GM12878 (cell line): ENCODE measurements around the gene ZG16. TPM values are rescaled to one million over a fixed set of nuclear protein-coding genes. Genes with fewer than 3 reads are reported as not detected.

ENCODE experiments used
- ATAC-seq: fragments of 200-7000 bp; cut with Tn5 transposase; 3 replicates; pipeline ENCODE4 v1.9.1; 2020; ENCODE audit warnings: mild to moderate bottlenecking, moderate library complexity
- BruUV-seq: library from RNA; stranded (reverse); fragments of 400-500 nt; replicated peaks from 2 replicates; lab custom pipeline; 2021; lab: Mats Ljungman, UMichigan
- CTCF ChIA-PET: fragments of 300-600 bp; sonication (Branson Sonifier 250); formaldehyde crosslinking; extraction: SDS; loops from one replicate; lab custom pipeline; 2021; ENCODE audit warnings: inconsistent platforms; lab: Yijun Ruan, JAX
- POLR2A ChIA-PET: fragments of 350-600 bp; formaldehyde crosslinking; extraction: SDS; loops from one replicate; lab custom pipeline; 2021; ENCODE audit warnings: inconsistent platforms; lab: Charles Lee
- RAD21 ChIA-PET: fragments of 300-600 bp; sonication (Branson Sonifier 250); formaldehyde crosslinking; loops from one replicate; lab custom pipeline; 2023; ENCODE audit warnings: antibody characterized with exemption; ENCODE audit not compliant: unreplicated experiment; lab: Charles Lee
- SMC1A ChIA-PET: fragments of 300-600 bp; sonication (Branson Sonifier 250); formaldehyde crosslinking; loops from one replicate; lab custom pipeline; 2023; ENCODE audit not compliant: unreplicated experiment, uncharacterized antibody; lab: Charles Lee
- DNase-seq: peaks from one replicate; pipeline ENCODE4 v3.0.0-alpha.2; 2011; ENCODE audit warnings: low read depth, low spot score
- FAIRE-seq: peaks from 3 replicates; lab custom pipeline; 2011; peaks lifted over from hg19 to GRCh38; lab: Jason Lieb, UNC
- H2AFZ ChIP-seq: 2 replicates; pipeline ENCODE4 v1.6.0; 2011; ENCODE audit warnings: low read depth, low read length, control low read depth; ENCODE audit not compliant: control insufficient read depth
- H3K27ac ChIP-seq: 2 replicates; pipeline ENCODE4 v1.5.1; 2011; ENCODE audit warnings: control low read depth; ENCODE audit not compliant: control insufficient read depth, insufficient read depth
- H3K27me3 ChIP-seq, 2 experiments: replicated peaks in 1 of 2; 2 replicates each; pipeline versions ENCODE4 v1.6.0 to v1.6.1; 2011; ENCODE audit warnings: low read length in 1 of 2; ENCODE audit not compliant: control insufficient read depth in 2 of 2, insufficient read depth in 2 of 2
- H3K36me3 ChIP-seq, 2 experiments: 2 replicates each; pipeline ENCODE4 v1.5.1; 2011; ENCODE audit warnings: low read length in 1 of 2; ENCODE audit not compliant: control insufficient read depth in 2 of 2, insufficient read depth in 2 of 2
- H3K4me1 ChIP-seq: 2 replicates; pipeline ENCODE4 v1.6.1; 2011; ENCODE audit warnings: mild to moderate bottlenecking, low read length, moderate library complexity, mixed read lengths; ENCODE audit not compliant: control insufficient read depth, insufficient read depth
- H3K4me2 ChIP-seq: 2 replicates; pipeline ENCODE4 v1.6.0; 2011; ENCODE audit warnings: control low read depth; ENCODE audit not compliant: control insufficient read depth, insufficient read depth
- H3K4me3 ChIP-seq: fragments of 200-600 bp; sonication (generic); 2 replicates; pipeline ENCODE4 v1.5.1; 2016
- H3K79me2 ChIP-seq: 2 replicates; pipeline ENCODE4 v1.6.0; 2011; ENCODE audit warnings: low read length; ENCODE audit not compliant: control insufficient read depth, insufficient read depth
- H3K9ac ChIP-seq: 2 replicates; pipeline ENCODE4 v1.8.0; 2011; ENCODE audit warnings: low read length, control low read depth, mixed read lengths; ENCODE audit not compliant: control insufficient read depth, insufficient read depth
- H3K9me3 ChIP-seq: replicated peaks from 3 replicates; pipeline ENCODE4 v1.5.1; 2011; ENCODE audit warnings: mild to moderate bottlenecking, low read length; ENCODE audit not compliant: control insufficient read depth, insufficient read depth
- H4K20me1 ChIP-seq: 2 replicates; pipeline ENCODE4 v1.6.0; 2011; ENCODE audit not compliant: control insufficient read depth, insufficient read depth
- CBFB ChIP-seq: IDR thresholded peaks from 2 replicates; pipeline ENCODE4 v1.6.1; 2016; ENCODE audit warnings: antibody characterized with exemption, low read depth
- CHD4 ChIP-seq: fragments of 200-600 bp; sonication (generic); IDR thresholded peaks from 2 replicates; pipeline ENCODE4 v1.6.1; 2016; ENCODE audit warnings: mild to moderate bottlenecking
- CREM ChIP-seq: IDR thresholded peaks from 2 replicates; pipeline ENCODE4 v1.6.1; 2014; ENCODE audit warnings: antibody characterized with exemption, low read depth
- EGR1 ChIP-seq, 2 experiments: IDR thresholded peaks; 1 replicate in 1 of 2; 2 replicates in 1 of 2; pipeline ENCODE4 v1.6.1; 2011 to 2012; ENCODE audit warnings: low read depth in 2 of 2, low read length in 2 of 2, borderline replicate concordance in 1 of 2, mild to moderate bottlenecking in 1 of 2, moderate library complexity in 1 of 2
- IRF4 ChIP-seq: IDR thresholded peaks from 2 replicates; pipeline ENCODE4 v1.6.1; 2011; ENCODE audit warnings: low read depth, low read length
- JUNB ChIP-seq: IDR thresholded peaks from 2 replicates; pipeline ENCODE4 v1.6.1; 2016; ENCODE audit warnings: antibody characterized with exemption, mild to moderate bottlenecking
- KLF5 ChIP-seq: fragments of 450-650 bp; IDR thresholded peaks from 2 replicates; pipeline ENCODE4 v1.6.1; 2014; ENCODE audit warnings: mild to moderate bottlenecking; ENCODE audit not compliant: partially characterized antibody
- RB1 ChIP-seq: fragments of 450-650 bp; formaldehyde crosslinking; IDR thresholded peaks from 2 replicates; pipeline ENCODE4 v1.6.1; 2017; ENCODE audit warnings: mild to moderate bottlenecking, borderline replicate concordance
- REST ChIP-seq: IDR thresholded peaks from 2 replicates; pipeline ENCODE4 v1.6.1; 2012; ENCODE audit warnings: mild to moderate bottlenecking, low read depth, low read length
- RUNX3 ChIP-seq: IDR thresholded peaks from 2 replicates; pipeline ENCODE4 v1.6.1; 2012; ENCODE audit warnings: low read length, inconsistent platforms
- SP1 ChIP-seq: IDR thresholded peaks from one replicate; pipeline ENCODE4 v1.6.1; 2011; ENCODE audit warnings: low read depth, low read length
- SPI1 ChIP-seq: IDR thresholded peaks from 2 replicates; pipeline ENCODE4 v1.6.1; 2011; ENCODE audit warnings: low read depth, mild to moderate bottlenecking, low read length, moderate library complexity, borderline replicate concordance; ENCODE audit not compliant: insufficient read depth
- TBL1XR1 ChIP-seq: IDR thresholded peaks from 2 replicates; pipeline ENCODE4 v1.6.1; 2012; ENCODE audit warnings: low read depth, low read length, improper control_type of control experiment
- ZNF24 ChIP-seq: fragments of 450-650 bp; IDR thresholded peaks from 2 replicates; pipeline ENCODE4 v1.6.1; 2017; ENCODE audit warnings: antibody characterized with exemption, mild to moderate bottlenecking
- WGBS: methylation state at CpG from one replicate; pipeline ENCODE4 v1.1.6; 2016; ENCODE audit warnings: low lambda C conversion rate; ENCODE audit not compliant: insufficient replicate concordance, insufficient coverage; ENCODE audit errors: missing lambda C conversion rate; 5-methylcytosine and 5-hydroxymethylcytosine counted together
- in situ Hi-C: fragments of 300-500 bp; cut with MboI; formaldehyde crosslinking; loops from 9 replicates; pipeline ENCODE4 v1.14.3; 2018; ENCODE audit warnings: mixed read lengths
- intact Hi-C: fragments of 100-400 bp; cut with micrococcal nuclease; formaldehyde crosslinking; loops from one replicate; pipeline ENCODE4 v1.14.2; 2022; ENCODE audit not compliant: unreplicated experiment
- polyA plus RNA-seq, 11 experiments: library from polyadenylated mRNA; depleted of rRNA in 4 of 11; unstranded in 6 of 11; stranded (reverse) in 5 of 11; fragments of >200 nt; fragmentation: Nextera tagmentation in 4 of 11; fragmentation: Illumina TruSeq in 1 of 11; extraction: Ambion mirVana in 4 of 11; extraction: Trizol in 1 of 11; gene quantifications; 1 replicate in 1 of 11; 2 replicates in 10 of 11; pipeline versions ENCODE4 v1.2.1 to v1.2.3, GENCODE V29; 2011 to 2016; ENCODE audit warnings: inconsistent platforms in 2 of 11, missing spikeins in 2 of 11, low read depth in 1 of 11
- total RNA-seq, 4 experiments: library from RNA; depleted of rRNA in 3 of 4; stranded (reverse); fragments of >200 nt in 3 of 4; fragmentation: Illumina TruSeq in 1 of 4; extraction: Trizol in 1 of 4; gene quantifications; 2 replicates each; pipeline versions ENCODE4 v1.2.1 to v1.2.3, GENCODE V29; 2013 to 2021
- TF ChIP-seq, protein P1 (sequence below): IDR thresholded peaks from 2 replicates; pipeline ENCODE4 v1.6.1; 2011; ENCODE audit warnings: mild to moderate bottlenecking, low read depth, low read length, moderate library complexity; ENCODE audit not compliant: insufficient replicate concordance
- TF ChIP-seq, protein P2 (sequence below): IDR thresholded peaks from 2 replicates; pipeline ENCODE4 v1.6.1; 2012; ENCODE audit warnings: low read depth, low read length, improper control_type of control experiment

ZG16 gene
- total and polyA plus RNA-seq, 10 of the 15 experiments (the other 5 are each of a cell fraction or from before 2014, with no cell fraction given), result not detected

- no peaks in the 10 kb centered on the region for H3K27me3 ChIP-seq
- ChIA-PET CTCF (interaction anchor here (0.9 to 1.2 kb wide), 2 partner anchors 14 to 71 kb away, joined by 4 read pairs; partner anchors contain the start of gene PAGR1), RAD21 (interaction anchor here (0.8 to 1.3 kb wide), 4 partner anchors 10 to 70 kb away, joined by 3 to 4 read pairs (median 3); partner anchors contain the start of gene PAGR1), POLR2A (interaction anchor here (0.6 to 3.4 kb wide), 7 partner anchors 9 to 133 kb away, joined by 3 to 20 read pairs (median 4); partner anchors contain the start of genes KIF22 and MVP), SMC1A (interaction anchor here (1.0 kb wide), 2 partner anchors 13 to 14 kb away, joined by 3 to 4 read pairs; no protein-coding TSS in a partner anchor)
- intact Hi-C loops, result loop anchor here (5.0 kb wide), 1 partner anchor 37 kb away; no protein-coding TSS in a partner anchor
- H3K27ac ChIP-seq, result peak overlapping the region; percentile 90
- peak overlapping the region; percentile 83 for H3K9ac ChIP-seq
- no peaks in the 10 kb centered on the region; the same call in 2 of the 3 replicates for H3K9me3 ChIP-seq
- peak overlapping the region; percentile 84 for H2AFZ ChIP-seq
- ATAC-seq (peak; percentile 79), DNase-seq (no peak), FAIRE-seq (peak; percentile 54)
- no peaks in the 10 kb centered on the region; a peak in 2 of 4 replicates for H3K36me3 ChIP-seq
- H3K4me2 ChIP-seq, result peak overlapping the region; percentile 93
- no peaks in the 10 kb centered on the region; the same call in 1 of the 2 replicates for H4K20me1 ChIP-seq
- H3K79me2 ChIP-seq, result peaks cover 10% of the 10 kb centered on the region
- WGBS, result 1% methylated on average over 16 of the region's 16 CpGs
- TSS peak; percentile 69 for BruUV-seq
- peak overlapping the region; percentile 62 for H3K4me3 ChIP-seq
- in situ Hi-C loops, result no loop called here
- H3K4me1 ChIP-seq, result peaks cover 39% of the 10 kb centered on the region
- TF ChIP-seq REST, result no peak
- TF ChIP-seq RUNX3, result peak; percentile 63; the same call in 1 of the 2 replicates
- TF ChIP-seq CBFB, result peak; percentile 34; the same call in 1 of the 2 replicates
- 0 out of 2 replicates have a peak, but pooled peaks have one; percentile 12 for TF ChIP-seq RB1
- TF ChIP-seq, protein P1, sequence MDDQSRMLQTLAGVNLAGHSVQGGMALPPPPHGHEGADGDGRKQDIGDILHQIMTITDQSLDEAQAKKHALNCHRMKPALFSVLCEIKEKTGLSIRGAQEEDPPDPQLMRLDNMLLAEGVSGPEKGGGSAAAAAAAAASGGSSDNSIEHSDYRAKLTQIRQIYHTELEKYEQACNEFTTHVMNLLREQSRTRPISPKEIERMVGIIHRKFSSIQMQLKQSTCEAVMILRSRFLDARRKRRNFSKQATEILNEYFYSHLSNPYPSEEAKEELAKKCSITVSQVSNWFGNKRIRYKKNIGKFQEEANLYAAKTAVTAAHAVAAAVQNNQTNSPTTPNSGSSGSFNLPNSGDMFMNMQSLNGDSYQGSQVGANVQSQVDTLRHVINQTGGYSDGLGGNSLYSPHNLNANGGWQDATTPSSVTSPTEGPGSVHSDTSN, result no peak
- peak; percentile 89 for TF ChIP-seq SPI1
- TF ChIP-seq CHD4, result no peak
- TF ChIP-seq JUNB, result peak; percentile 53; the same call in 1 of the 2 replicates
- TF ChIP-seq TBL1XR1, result no peak
- TF ChIP-seq, protein P2, sequence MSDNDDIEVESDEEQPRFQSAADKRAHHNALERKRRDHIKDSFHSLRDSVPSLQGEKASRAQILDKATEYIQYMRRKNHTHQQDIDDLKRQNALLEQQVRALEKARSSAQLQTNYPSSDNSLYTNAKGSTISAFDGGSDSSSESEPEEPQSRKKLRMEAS, result no peak; the same call in 1 of the 2 replicates
- peak; percentile 23 for TF ChIP-seq SP1
- 0 out of 2 replicates have a peak, but pooled peaks have one; percentile 30 for TF ChIP-seq IRF4
- peak; percentile 64; the same call in 1 of the 2 replicates for TF ChIP-seq ZNF24
- TF ChIP-seq EGR1 (IDR thresholded peaks at IDR 0.05; ENCODE audit: borderline replicate concordance in 1 of 2, low read depth in 2 of 2, low read length in 2 of 2), result peak in 1 of 2 experiments; percentile 74; a peak in 2 of 3 replicates
- TF ChIP-seq CREM, result 0 out of 2 replicates have a peak, but pooled peaks have one; percentile 12
- TF ChIP-seq KLF5, result no peak
Observed at GRCh38 chr16:29745121-29745852, 32.8 kb upstream of the ZG16 start.
